Cardiac fibroblast (primary cell): ENCODE measurements around the gene EPHA6.

Experiments
- DNase-seq, 2 donors: peaks; one replicate each; pipeline versions ENCODE4 v3.0.0 to v3.0.0-alpha.2; 2010; ENCODE audit warnings: low read depth in 2 of 2
- H3K4me3 ChIP-seq, 2 donors: replicated peaks in 1 of 2; 1 replicate in 1 of 2; 2 replicates in 1 of 2; pipeline ENCODE4 v1.5.1; 2011; ENCODE audit warnings: low read depth in 2 of 2, low read length in 2 of 2, mild to moderate bottlenecking in 2 of 2, moderate library complexity in 1 of 2
- TF ChIP-seq, protein P1 (sequence below): IDR thresholded peaks from one replicate; pipeline ENCODE4 v1.5.1; 2011; ENCODE audit warnings: low read depth, mild to moderate bottlenecking, low read length, inconsistent platforms

The EPHA6 gene

DNA sequence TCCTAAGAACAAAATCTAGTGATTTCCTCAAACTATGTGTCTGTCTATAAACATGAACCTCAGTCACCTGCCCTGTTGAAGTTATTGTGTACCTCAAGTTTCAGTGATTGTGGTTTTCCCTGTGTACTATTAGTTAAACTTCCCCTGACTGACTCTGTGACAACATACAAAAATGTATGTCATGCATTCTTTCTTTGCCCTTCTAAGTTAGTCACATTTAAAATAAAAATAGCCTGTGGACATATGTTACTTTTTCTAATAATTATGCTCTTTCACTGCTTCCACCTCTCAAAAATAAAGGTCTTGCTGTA is 29.8 kb downstream of the EPHA6 start:
- TF ChIP-seq, protein P1, sequence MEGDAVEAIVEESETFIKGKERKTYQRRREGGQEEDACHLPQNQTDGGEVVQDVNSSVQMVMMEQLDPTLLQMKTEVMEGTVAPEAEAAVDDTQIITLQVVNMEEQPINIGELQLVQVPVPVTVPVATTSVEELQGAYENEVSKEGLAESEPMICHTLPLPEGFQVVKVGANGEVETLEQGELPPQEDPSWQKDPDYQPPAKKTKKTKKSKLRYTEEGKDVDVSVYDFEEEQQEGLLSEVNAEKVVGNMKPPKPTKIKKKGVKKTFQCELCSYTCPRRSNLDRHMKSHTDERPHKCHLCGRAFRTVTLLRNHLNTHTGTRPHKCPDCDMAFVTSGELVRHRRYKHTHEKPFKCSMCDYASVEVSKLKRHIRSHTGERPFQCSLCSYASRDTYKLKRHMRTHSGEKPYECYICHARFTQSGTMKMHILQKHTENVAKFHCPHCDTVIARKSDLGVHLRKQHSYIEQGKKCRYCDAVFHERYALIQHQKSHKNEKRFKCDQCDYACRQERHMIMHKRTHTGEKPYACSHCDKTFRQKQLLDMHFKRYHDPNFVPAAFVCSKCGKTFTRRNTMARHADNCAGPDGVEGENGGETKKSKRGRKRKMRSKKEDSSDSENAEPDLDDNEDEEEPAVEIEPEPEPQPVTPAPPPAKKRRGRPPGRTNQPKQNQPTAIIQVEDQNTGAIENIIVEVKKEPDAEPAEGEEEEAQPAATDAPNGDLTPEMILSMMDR: no peak
- no peak for DNase-seq
- no peak overlapping the region for H3K4me3 ChIP-seq

DNA sequence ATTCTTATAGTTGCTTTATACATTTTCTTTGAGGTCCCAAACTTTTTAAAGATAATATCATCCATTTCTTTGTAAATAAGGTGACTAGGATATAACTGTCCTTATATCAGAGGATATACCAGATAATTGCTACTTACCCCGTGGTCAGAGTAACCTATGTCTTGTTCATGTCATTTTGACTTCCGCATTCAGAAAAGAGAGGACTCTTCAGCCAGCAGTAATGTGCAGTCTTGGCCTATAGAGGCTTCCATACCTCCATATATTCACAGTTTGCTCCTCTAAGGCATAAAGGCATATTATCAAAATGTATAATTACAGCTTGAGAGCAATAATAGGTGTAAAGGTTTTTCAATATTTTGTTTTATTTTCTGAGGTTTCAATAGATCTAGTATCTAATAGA is 38.5 kb downstream of the EPHA6 start:
- TF ChIP-seq, protein P1: no peak
- no peak for DNase-seq
- no peak overlapping the region for H3K4me3 ChIP-seq

DNA sequence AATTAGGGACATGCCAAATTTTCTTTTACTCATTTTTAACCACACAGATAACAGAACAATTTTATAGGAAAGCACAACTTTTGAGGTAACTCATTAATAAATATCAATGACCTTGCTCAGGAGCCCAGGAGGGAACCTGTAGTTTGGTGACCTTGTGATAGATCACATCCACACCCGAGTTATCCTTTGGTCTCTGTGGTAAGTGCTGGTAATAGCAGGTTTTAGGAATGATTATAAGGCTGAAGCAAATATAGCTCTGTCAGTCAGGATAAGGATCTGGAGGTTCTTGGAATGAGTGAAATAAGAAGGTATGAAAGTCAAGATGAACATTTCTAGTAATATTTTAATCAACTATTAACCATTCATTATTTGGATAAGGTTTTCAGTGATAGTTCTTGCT is 46.5 kb downstream of the EPHA6 start:
- no peak for DNase-seq
- no peak overlapping the region for H3K4me3 ChIP-seq
- TF ChIP-seq, protein P1: no peak

DNA sequence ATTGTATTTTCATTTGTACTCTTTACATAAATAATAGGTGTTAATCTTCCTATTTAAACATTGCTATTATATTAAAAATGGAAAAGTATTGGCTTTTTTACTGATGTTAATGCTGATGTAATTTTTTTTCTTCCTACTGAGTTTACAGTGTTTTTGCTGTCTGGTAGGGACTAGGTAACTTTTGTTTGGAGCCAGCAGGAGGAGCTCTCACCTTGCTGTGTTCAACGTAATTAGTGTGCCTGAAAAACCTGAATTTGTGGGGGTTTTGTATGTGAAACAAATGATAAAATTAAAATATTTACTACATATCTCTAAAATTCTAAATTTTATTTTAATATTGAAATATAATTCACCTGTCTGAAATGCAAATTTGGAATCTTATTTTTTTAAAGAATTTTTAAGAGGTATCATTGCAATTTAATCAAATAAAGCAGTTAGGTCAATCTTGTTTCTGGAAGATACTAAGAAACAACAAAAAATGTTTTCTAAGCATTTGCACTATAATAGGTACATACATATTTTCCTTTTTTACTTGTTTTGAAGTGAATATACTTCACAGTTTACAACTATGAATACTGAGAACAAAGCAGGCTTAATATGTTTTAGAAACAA is 48.8 kb downstream of the EPHA6 start:
- peak; percentile 36 to 60 for DNase-seq
- TF ChIP-seq, protein P1: peak; percentile 61
- no peak overlapping the region for H3K4me3 ChIP-seq

DNA sequence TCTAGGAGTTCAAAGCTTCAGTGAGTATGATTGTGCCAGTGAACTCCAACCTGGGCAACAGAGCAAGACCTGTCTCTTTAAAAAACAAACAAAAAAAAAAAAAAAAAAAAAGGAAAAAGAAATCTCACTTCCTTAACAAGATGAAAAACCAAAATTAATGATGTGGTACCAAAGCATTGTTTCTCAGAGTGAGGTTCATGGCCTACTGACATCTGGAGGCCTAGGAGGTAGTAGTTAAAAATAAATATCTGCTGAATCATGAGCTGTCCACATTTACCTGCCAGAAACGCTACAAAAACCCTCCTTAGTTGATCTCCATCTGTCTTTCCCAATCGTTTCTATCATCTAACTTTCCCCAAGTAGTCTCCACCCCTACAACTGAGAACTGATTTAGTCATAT is 51.2 kb downstream of the EPHA6 start:
- no peak for DNase-seq
- H3K4me3 ChIP-seq: no peak overlapping the region
- TF ChIP-seq, protein P1: no peak

DNA sequence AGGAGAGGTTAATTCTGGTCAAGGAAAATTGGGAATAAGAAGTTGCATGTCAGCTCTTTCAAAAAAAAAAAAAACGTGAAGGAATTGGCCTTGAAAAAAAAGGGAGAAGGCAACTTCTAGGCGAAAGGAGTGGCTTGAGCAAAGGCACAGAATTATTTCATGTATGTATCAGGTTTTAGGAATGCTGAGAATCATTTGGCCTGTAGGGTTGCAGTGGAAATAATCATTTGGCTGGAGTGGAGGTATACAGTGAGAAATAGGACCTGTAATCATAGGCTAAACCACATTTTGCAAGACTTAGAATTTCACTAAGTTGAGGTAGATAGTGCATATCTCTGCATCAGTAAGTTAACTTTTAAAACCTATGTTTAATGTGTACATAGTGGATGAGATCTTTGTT is 54.9 kb downstream of the EPHA6 start:
- DNase-seq: no peak
- H3K4me3 ChIP-seq: no peak overlapping the region
- TF ChIP-seq, protein P1: no peak

DNA sequence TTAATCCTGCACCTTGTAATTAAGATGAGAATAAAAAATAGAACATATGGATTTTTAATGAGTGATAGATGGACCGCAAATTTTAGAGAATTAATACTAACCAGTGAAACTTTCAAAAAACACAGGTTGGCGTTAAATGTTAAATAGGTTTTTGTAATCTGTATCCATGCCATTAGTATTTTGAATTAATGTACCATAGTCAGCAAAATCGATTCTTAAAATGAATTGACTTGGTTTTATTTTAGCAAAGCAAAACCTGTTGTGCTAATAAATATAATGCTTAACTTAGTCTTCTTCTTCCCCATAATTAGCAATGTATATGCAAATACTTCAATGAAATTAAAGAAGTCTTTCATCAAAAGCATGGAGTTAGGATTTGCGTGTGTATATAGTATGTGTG is 63.1 kb downstream of the EPHA6 start:
- no peak for DNase-seq
- TF ChIP-seq, protein P1: no peak
- no peak overlapping the region for H3K4me3 ChIP-seq
